Body of pancreas (tissue), 4 donors: Measurements from ENCODE around the gene CTAGE1. TPM values are rescaled to one million over a fixed set of nuclear protein-coding genes. Genes with fewer than 3 reads are reported as not detected.

Source experiments
- ATAC-seq: fragments of 150-250 bp; one replicate; pipeline ENCODE4 v1.9.1; 2016
- DNase-seq, 4 donors: peaks; one replicate each; pipeline ENCODE4 v3.0.0-alpha.2; 2019
- H3K27ac ChIP-seq, 4 donors: fragments of 200-600 bp; sonication (generic); 1 replicate in 3 of 4; 2 replicates in 1 of 4; pipeline versions ENCODE4 v1.5.1 to v1.6.1; 2016 to 2019; ENCODE audit warnings: mild to moderate bottlenecking in 1 of 4, mixed read lengths in 1 of 4, moderate library complexity in 1 of 4
- H3K27me3 ChIP-seq, 2 donors: fragments of 200-600 bp; sonication (generic); one replicate each; pipeline ENCODE4 v1.6.0; 2016; ENCODE audit warnings: mild to moderate bottlenecking in 1 of 2
- H3K36me3 ChIP-seq, 2 donors: fragments of 200-600 bp; sonication (generic); replicated peaks in 1 of 2; 2 replicates each; pipeline ENCODE4 v1.5.1; 2016; ENCODE audit warnings: low read depth in 2 of 2; ENCODE audit not compliant: insufficient read depth in 1 of 2
- H3K4me1 ChIP-seq: fragments of 200-600 bp; sonication (generic); one replicate; pipeline ENCODE4 v1.6.0; 2016
- H3K4me3 ChIP-seq, 2 donors: fragments of 200-600 bp; sonication (generic); 1 replicate in 1 of 2; 2 replicates in 1 of 2; pipeline ENCODE4 v1.5.1; 2016 to 2019
- H3K9me3 ChIP-seq, 3 donors: fragments of 200-600 bp; sonication (generic); 1 replicate in 2 of 3; 2 replicates in 1 of 3; pipeline ENCODE4 v1.5.1; 2016
- POLR2A ChIP-seq, 3 donors: fragments of 450-650 bp; IDR thresholded peaks; one replicate each; pipeline ENCODE4 v1.6.1; 2016; ENCODE audit warnings: antibody characterized with exemption in 3 of 3, mild to moderate bottlenecking in 2 of 3
- WGBS, 2 donors: methylation state at CpG; one replicate each; pipeline ENCODE4 v1.1.5; 2017; 5-methylcytosine and 5-hydroxymethylcytosine counted together
- intact Hi-C: fragments of 100-400 bp; cut with DNase I; formaldehyde crosslinking; loops from one replicate; pipeline ENCODE4 v1.15.1; 2023
- total RNA-seq, 2 donors: library from RNA; depleted of rRNA; stranded (reverse); fragments of >200 nt; gene quantifications; one replicate each; pipeline ENCODE4 v1.1.0, GENCODE V29; 2016
- TF ChIP-seq, protein P1 (sequence below), 7 experiments: fragments of 450-650 bp in 4 of 7; fragments of 200-600 bp in 3 of 7; sonication (generic) in 3 of 7; IDR thresholded peaks; one replicate each; pipeline ENCODE4 v1.5.1; 2016 to 2019; ENCODE audit warnings: antibody characterized with exemption in 7 of 7

The CTAGE1 gene
- total RNA-seq, 2 donors from 2014 or later = not detected

DNA sequence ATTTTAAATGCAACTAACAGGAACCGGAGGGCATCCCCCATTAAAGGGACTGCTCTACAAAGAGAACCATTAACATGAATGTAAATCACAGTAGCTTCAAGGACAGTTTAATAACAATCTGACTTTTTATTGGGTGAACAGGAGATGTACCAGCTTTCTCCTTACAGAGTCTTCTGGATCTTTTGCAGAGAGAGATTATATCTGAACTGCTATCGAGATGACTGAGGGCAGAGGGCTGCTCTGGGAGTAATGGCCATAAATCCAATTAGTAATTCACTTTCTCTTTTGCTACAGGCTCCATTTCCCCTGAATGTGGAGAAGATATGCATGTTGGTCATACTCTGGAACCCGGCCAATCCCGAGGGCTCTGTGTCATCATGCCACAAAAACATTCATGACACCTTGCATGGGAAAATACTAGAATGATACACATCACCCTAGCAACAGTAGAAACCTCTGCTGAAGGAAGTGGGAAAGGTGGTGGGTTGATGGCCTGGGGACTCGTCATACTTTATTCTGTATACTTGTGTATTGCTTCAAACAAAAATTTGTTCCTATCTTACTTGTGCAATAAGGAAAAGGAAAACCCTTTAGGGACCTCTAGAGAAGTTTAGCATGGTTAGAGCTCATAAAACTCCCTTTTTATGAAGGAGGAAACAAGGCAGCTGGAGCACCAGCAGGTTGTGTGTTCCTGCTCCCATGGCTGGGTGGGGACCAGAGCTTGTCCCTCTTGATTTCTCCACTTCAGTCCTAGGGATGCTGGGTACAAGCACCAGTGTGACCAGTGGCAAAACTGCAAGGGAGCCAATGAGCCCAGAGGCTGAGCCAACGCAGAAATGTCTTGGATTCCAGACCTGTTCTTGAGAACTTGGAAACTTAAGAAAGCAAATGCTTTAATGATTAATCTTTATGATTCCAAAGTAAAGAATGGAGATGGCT, 26.0 kb downstream of the CTAGE1 start:
- Histone ChIP-seq H3K36me3 (no peaks in the 10 kb centered on the region), H3K4me1 (no peaks in the 10 kb centered on the region), H3K27ac (no peak overlapping the region), H3K9me3 (no peaks in the 10 kb centered on the region), H3K27me3 (no peaks in the 10 kb centered on the region), H3K4me3 (no peak overlapping the region)
- TF ChIP-seq, protein P1, sequence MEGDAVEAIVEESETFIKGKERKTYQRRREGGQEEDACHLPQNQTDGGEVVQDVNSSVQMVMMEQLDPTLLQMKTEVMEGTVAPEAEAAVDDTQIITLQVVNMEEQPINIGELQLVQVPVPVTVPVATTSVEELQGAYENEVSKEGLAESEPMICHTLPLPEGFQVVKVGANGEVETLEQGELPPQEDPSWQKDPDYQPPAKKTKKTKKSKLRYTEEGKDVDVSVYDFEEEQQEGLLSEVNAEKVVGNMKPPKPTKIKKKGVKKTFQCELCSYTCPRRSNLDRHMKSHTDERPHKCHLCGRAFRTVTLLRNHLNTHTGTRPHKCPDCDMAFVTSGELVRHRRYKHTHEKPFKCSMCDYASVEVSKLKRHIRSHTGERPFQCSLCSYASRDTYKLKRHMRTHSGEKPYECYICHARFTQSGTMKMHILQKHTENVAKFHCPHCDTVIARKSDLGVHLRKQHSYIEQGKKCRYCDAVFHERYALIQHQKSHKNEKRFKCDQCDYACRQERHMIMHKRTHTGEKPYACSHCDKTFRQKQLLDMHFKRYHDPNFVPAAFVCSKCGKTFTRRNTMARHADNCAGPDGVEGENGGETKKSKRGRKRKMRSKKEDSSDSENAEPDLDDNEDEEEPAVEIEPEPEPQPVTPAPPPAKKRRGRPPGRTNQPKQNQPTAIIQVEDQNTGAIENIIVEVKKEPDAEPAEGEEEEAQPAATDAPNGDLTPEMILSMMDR (IDR thresholded peaks at IDR 0.05) = no peak
- TF ChIP-seq POLR2A (IDR thresholded peaks at IDR 0.05) = no peak
- ATAC-seq = no peak
- DNase-seq = peak in 3 of 4 donors; percentile 18 to 33 (median 22)
- intact Hi-C loops = no loop called here
- WGBS, 2 donors = 59 to 61% methylated on average over 6 of the region's 6 CpGs

DNA sequence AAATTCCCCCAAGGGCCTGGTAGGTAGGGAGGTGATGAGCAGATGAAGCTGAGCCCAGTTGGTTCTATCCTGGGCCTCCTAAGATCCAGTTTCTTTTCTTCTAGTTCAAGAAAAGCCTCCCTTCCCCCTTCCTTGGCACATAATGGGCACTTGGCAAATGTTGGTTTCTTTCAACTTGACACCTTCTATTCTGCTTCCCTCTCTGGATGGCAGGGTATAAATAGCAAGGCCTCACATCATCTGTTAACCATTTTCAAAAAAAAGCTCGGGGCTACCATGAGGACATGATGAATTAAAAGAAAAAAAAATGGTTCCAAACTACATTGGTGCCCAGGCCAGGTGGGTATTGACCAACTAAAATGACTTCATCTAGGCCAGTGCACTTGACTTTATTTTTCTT, 29.9 kb downstream of the CTAGE1 start:
- intact Hi-C loops = no loop called here
- ATAC-seq = no peak
- no peak overlapping the region for H3K27ac ChIP-seq

DNA sequence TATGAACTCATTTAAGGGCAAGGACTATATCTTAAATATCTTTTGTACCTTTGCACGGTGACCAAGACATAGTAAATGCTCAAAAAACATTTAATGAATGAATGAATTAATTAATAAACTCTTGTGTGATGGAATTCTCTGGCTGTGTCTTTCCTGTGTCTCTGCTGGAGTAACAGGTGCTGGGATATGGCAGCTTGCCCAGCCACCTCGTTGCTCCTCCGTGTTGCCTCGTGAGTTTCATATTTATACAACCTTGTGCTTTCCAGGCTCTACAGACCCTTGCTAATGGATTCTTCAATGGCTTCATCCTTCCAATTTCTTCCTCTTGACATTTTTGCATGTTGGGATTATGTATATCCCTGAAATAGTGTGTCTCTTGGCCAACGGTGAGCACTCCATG, 30.4 kb downstream of the CTAGE1 start:
- ATAC-seq (no peak), DNase-seq (peak in 2 of 4 donors; percentile 25 to 66)
- 61 to 68% methylated on average over 5 of the region's 5 CpGs for WGBS, 2 donors
- Histone ChIP-seq H3K27me3 (no peaks in the 10 kb centered on the region), H3K27ac (no peak overlapping the region), H3K36me3 (no peaks in the 10 kb centered on the region), H3K4me3 (no peak overlapping the region), H3K4me1 (no peaks in the 10 kb centered on the region), H3K9me3 (no peaks in the 10 kb centered on the region)
- intact Hi-C loops = no loop called here
- TF ChIP-seq POLR2A (IDR thresholded peaks at IDR 0.05) = no peak
- TF ChIP-seq, protein P1 (IDR thresholded peaks at IDR 0.05) = no peak

More for the DNA sequence above, 29.9 kb downstream of the CTAGE1 start:
- 71 to 75% methylated on average over 1 of the region's 1 CpG for WGBS, 2 donors
- H3K4me1 ChIP-seq = no peaks in the 10 kb centered on the region
- no peak for TF ChIP-seq POLR2A (IDR thresholded peaks at IDR 0.05)
- TF ChIP-seq, protein P1 (IDR thresholded peaks at IDR 0.05) = no peak
- no peak overlapping the region for H3K4me3 ChIP-seq
- no peaks in the 10 kb centered on the region for H3K9me3 ChIP-seq
- no peaks in the 10 kb centered on the region for H3K36me3 ChIP-seq
- no peak for DNase-seq
- no peaks in the 10 kb centered on the region for H3K27me3 ChIP-seq

DNA sequence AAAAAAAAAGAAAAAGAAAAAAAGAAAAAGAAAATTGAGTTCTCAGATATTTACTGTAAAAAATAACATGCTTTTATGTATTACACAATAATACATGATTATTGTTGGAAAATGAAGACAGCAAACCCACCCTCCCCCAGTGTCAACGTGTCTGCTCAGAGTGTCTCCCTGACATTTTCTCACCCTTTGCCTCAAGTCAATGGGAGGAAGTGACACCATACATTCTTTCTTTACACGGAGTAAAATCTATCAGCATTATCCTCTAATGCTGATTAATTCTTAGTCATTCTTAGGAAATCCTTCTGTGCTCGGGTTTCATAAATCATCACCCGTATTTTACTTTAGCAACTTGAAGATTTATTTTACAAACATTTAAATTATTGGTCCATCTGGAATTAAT, 32.0 kb downstream of the CTAGE1 start:
- H3K4me3 ChIP-seq = no peak overlapping the region
- no peak overlapping the region for H3K27ac ChIP-seq
- DNase-seq = no peak
- WGBS, 2 donors = 55 to 74% methylated on average over 4 of the region's 4 CpGs
- no peaks in the 10 kb centered on the region for H3K9me3 ChIP-seq
- H3K27me3 ChIP-seq = no peaks in the 10 kb centered on the region
- no peaks in the 10 kb centered on the region for H3K4me1 ChIP-seq
- TF ChIP-seq POLR2A (IDR thresholded peaks at IDR 0.05) = no peak
- TF ChIP-seq, protein P1 (IDR thresholded peaks at IDR 0.05) = no peak
- ATAC-seq = no peak
- intact Hi-C loops = no loop called here
- H3K36me3 ChIP-seq = no peaks in the 10 kb centered on the region
